GM23338 (cell line): ENCODE data around the gene CLHC1. TPM values are rescaled to one million over a fixed set of nuclear protein-coding genes. Genes with fewer than 3 reads are reported as not detected.

Experiments used
- ATAC-seq: fragments of 200-7000 bp; cut with Tn5 transposase; 3 replicates; pipeline ENCODE4 v1.9.1; 2020
- DNase-seq: peaks from one replicate; pipeline ENCODE4 v3.0.0-alpha.2; 2015; ENCODE audit warnings: low spot score
- H2AFZ ChIP-seq: fragments of 200-600 bp; sonication (generic); 2 replicates; pipeline ENCODE4 v1.8.0; 2016; ENCODE audit warnings: antibody characterized with exemption, mild to moderate bottlenecking, moderate library complexity
- H3F3A ChIP-seq: fragments of 200-600 bp; sonication (generic); replicated peaks from 2 replicates; pipeline ENCODE4 v1.8.0; 2017; ENCODE audit warnings: antibody characterized with exemption, mixed run types, low read depth
- H3K27ac ChIP-seq: fragments of 200-600 bp; sonication (generic); 2 replicates; pipeline ENCODE4 v1.6.1; 2016; ENCODE audit warnings: low read depth
- H3K27me3 ChIP-seq: fragments of 200-600 bp; sonication (generic); 2 replicates; pipeline ENCODE4 v1.8.0; 2016; ENCODE audit warnings: mild to moderate bottlenecking, mixed run types, moderate library complexity; ENCODE audit not compliant: insufficient read depth
- H3K36me3 ChIP-seq: fragments of 200-600 bp; sonication (generic); 2 replicates; pipeline ENCODE4 v1.8.0; 2016; ENCODE audit warnings: mild to moderate bottlenecking; ENCODE audit not compliant: insufficient read depth
- H3K4me1 ChIP-seq: fragments of 200-600 bp; sonication (generic); 2 replicates; pipeline ENCODE4 v1.8.0; 2016; ENCODE audit warnings: mild to moderate bottlenecking, moderate library complexity; ENCODE audit not compliant: insufficient read depth
- H3K4me2 ChIP-seq: fragments of 200-600 bp; sonication (generic); 2 replicates; pipeline ENCODE4 v1.7.1; 2017; ENCODE audit warnings: mixed run types
- H3K4me3 ChIP-seq: fragments of 200-600 bp; sonication (generic); 2 replicates; pipeline ENCODE4 v1.6.1; 2016; ENCODE audit warnings: mixed run types
- H3K79me2 ChIP-seq: fragments of 200-600 bp; sonication (generic); replicated peaks from 2 replicates; pipeline ENCODE4 v1.8.0; 2017; ENCODE audit warnings: mild to moderate bottlenecking; ENCODE audit not compliant: insufficient read depth
- H3K9me2 ChIP-seq: fragments of 200-600 bp; sonication (generic); 2 replicates; pipeline ENCODE4 v1.8.0; 2017; ENCODE audit not compliant: insufficient read depth
- H4K20me1 ChIP-seq: fragments of 200-600 bp; sonication (generic); replicated peaks from 2 replicates; pipeline ENCODE4 v1.8.0; 2017; ENCODE audit warnings: mild to moderate bottlenecking; ENCODE audit not compliant: insufficient read depth
- H3K27ac Mint-ChIP-seq: 2 replicates; pipeline ENCODE4 v1.8.0; 2020; ENCODE audit warnings: inconsistent platforms, mild to moderate bottlenecking, moderate library complexity, mixed read lengths
- H3K27me3 Mint-ChIP-seq: 3 replicates; pipeline ENCODE4 v1.8.0; 2022; ENCODE audit warnings: low read depth, mild to moderate bottlenecking, moderate library complexity, mixed read lengths, inconsistent platforms; ENCODE audit not compliant: insufficient read depth, poor library complexity
- H3K36me3 Mint-ChIP-seq: 3 replicates; pipeline ENCODE4 v1.8.0; 2021; ENCODE audit warnings: low read depth, mild to moderate bottlenecking, inconsistent platforms, moderate library complexity, mixed read lengths
- H3K4me1 Mint-ChIP-seq: 3 replicates; pipeline ENCODE4 v1.8.0; 2020; ENCODE audit warnings: mild to moderate bottlenecking, inconsistent platforms, mixed read lengths
- H3K4me3 Mint-ChIP-seq: 3 replicates; pipeline ENCODE4 v1.8.0; 2021; ENCODE audit warnings: moderate library complexity, mild to moderate bottlenecking, inconsistent platforms, mixed read lengths
- H3K9me3 Mint-ChIP-seq: 3 replicates; pipeline ENCODE4 v1.8.0; 2020; ENCODE audit warnings: moderate library complexity, mild to moderate bottlenecking, inconsistent platforms, mixed read lengths
- CREB1 ChIP-seq: fragments of 250-450 bp; sonication (Bioruptor Pico); IDR thresholded peaks from 2 replicates; pipeline ENCODE4 v1.5.0; 2020; ENCODE audit warnings: low read depth, mild to moderate bottlenecking, moderate library complexity
- EZH2 ChIP-seq: fragments of 200-600 bp; sonication (generic); IDR thresholded peaks from one replicate; pipeline ENCODE4 v1.8.0; 2017; ENCODE audit warnings: antibody characterized with exemption, mild to moderate bottlenecking, low read depth; ENCODE audit not compliant: unreplicated experiment
- JUNB ChIP-seq: IDR thresholded peaks from one replicate; pipeline ENCODE4 v1.6.1; 2016; ENCODE audit warnings: antibody characterized with exemption; ENCODE audit not compliant: unreplicated experiment
- POLR2AphosphoS5 ChIP-seq: IDR thresholded peaks from 2 replicates; pipeline ENCODE4 v1.6.1; 2016; ENCODE audit warnings: antibody characterized with exemption, low read depth
- STAT1 ChIP-seq: IDR thresholded peaks from one replicate; pipeline ENCODE4 v1.6.1; 2016; ENCODE audit warnings: antibody characterized with exemption; ENCODE audit not compliant: unreplicated experiment
- ZNF114 ChIP-seq: fragments of 250-450 bp; sonication (Bioruptor Pico); IDR thresholded peaks from 2 replicates; pipeline ENCODE4 v1.5.0; 2020; ENCODE audit warnings: mild to moderate bottlenecking, moderate library complexity
- ZNF331 ChIP-seq: fragments of 250-450 bp; sonication (Bioruptor Pico); IDR thresholded peaks from 2 replicates; pipeline ENCODE4 v1.5.0; 2020; ENCODE audit warnings: low read depth, mild to moderate bottlenecking, moderate library complexity
- polyA plus RNA-seq: library from polyadenylated mRNA; unstranded; fragments of >200 nt; fragmentation: Nextera tagmentation; extraction: Ambion mirVana; gene quantifications from 2 replicates; pipeline ENCODE4 v1.2.1, GENCODE V29; 2016
- total RNA-seq: library from RNA; depleted of rRNA; stranded (reverse); fragments of >200 nt; shearing (Covaris generic); gene quantifications from 2 replicates; pipeline ENCODE4 v1.2.3, GENCODE V29; 2014
- TF ChIP-seq, protein P1 (sequence below): IDR thresholded peaks from one replicate; pipeline ENCODE4 v1.6.1; 2018; ENCODE audit warnings: antibody characterized with exemption; ENCODE audit not compliant: unreplicated experiment
- TF ChIP-seq, protein P2 (sequence below): IDR thresholded peaks from 2 replicates; pipeline ENCODE4 v1.6.1; 2016; ENCODE audit warnings: antibody characterized with exemption
- TF ChIP-seq, protein P3 (sequence below): fragments of 250-450 bp; sonication (Bioruptor Pico); IDR thresholded peaks from 2 replicates; pipeline ENCODE4 v1.5.0; 2020; ENCODE audit warnings: mild to moderate bottlenecking, moderate library complexity

Gene CLHC1
- total and polyA plus RNA-seq, 2 experiments from 2014 or later, result 3.1 to 5.0 TPM

DNA sequence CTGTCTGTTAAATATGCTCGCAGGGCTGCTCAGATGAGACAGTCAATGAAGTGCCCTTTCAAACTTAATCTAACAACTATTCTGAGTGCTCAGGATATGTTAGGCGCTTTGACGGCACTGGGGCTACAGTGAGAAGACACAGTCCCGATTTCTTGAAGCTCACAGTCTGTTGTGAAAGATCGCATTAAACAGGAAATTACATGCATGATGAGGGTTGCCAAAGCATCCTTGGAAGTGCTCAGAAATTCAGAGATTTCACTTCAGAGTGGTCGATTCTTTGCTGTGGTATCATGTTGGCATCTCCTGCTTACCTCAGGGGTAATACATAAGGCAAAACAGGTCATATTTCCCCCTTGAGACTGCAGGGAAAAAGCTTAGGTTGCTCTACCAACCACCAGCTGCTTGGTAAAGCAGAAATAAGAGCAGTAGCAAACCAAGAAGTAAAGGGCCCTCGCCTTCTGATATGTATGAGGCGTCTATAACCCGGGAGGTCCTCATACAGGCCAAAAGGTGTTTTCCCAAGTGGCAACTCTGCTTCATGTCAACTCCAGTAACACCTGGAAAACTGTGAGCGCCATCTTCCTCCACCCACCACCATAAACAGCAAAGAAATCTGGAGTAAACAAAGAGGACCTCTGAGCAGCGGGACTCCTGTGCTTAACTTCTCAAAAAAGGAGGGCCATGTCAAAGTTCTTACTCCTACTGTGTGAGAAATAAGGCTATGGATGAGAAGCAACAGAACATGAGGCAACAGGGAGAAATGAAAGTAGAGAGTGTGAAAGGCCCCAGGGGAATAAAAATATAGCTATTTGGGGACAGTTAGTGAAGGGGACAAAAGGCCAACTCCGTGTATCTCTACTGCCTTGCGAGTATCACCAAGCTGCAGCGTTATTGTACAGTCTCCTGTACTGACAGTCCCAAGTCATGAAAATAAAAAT, 79.3 kb downstream of the CLHC1 start:
- Mint-ChIP-seq H3K27me3 (peaks cover 2% of the 10 kb centered on the region), H3K4me1 (peaks cover 40% of the 10 kb centered on the region), H3K36me3 (no peaks in the 10 kb centered on the region), H3K9me3 (no peaks in the 10 kb centered on the region), H3K4me3 (no peak overlapping the region), H3K27ac (no peak overlapping the region)
- Histone ChIP-seq H3K27me3 (no peaks in the 10 kb centered on the region), H3K36me3 (no peaks in the 10 kb centered on the region), H2AFZ (peak overlapping the region; percentile 76), H3K4me3 (no peak overlapping the region), H3K9me2 (no peaks in the 10 kb centered on the region), H4K20me1 (no peaks in the 10 kb centered on the region), H3K27ac (no peak overlapping the region), H3F3A (no peaks in the 10 kb centered on the region), H3K4me2 (no peak overlapping the region), H3K4me1 (peaks cover 23% of the 10 kb centered on the region), H3K79me2 (no peaks in the 10 kb centered on the region)
- TF ChIP-seq, protein P1, sequence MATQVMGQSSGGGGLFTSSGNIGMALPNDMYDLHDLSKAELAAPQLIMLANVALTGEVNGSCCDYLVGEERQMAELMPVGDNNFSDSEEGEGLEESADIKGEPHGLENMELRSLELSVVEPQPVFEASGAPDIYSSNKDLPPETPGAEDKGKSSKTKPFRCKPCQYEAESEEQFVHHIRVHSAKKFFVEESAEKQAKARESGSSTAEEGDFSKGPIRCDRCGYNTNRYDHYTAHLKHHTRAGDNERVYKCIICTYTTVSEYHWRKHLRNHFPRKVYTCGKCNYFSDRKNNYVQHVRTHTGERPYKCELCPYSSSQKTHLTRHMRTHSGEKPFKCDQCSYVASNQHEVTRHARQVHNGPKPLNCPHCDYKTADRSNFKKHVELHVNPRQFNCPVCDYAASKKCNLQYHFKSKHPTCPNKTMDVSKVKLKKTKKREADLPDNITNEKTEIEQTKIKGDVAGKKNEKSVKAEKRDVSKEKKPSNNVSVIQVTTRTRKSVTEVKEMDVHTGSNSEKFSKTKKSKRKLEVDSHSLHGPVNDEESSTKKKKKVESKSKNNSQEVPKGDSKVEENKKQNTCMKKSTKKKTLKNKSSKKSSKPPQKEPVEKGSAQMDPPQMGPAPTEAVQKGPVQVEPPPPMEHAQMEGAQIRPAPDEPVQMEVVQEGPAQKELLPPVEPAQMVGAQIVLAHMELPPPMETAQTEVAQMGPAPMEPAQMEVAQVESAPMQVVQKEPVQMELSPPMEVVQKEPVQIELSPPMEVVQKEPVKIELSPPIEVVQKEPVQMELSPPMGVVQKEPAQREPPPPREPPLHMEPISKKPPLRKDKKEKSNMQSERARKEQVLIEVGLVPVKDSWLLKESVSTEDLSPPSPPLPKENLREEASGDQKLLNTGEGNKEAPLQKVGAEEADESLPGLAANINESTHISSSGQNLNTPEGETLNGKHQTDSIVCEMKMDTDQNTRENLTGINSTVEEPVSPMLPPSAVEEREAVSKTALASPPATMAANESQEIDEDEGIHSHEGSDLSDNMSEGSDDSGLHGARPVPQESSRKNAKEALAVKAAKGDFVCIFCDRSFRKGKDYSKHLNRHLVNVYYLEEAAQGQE, result no peak
- TF ChIP-seq ZNF114 (CRISPR knock-in tag) (no peak), POLR2AphosphoS5 (no peak), EZH2 (no peak), CREB1 (CRISPR knock-in tag) (no peak), STAT1 (no peak), JUNB (no peak), ZNF331 (CRISPR knock-in tag) (no peak)
- TF ChIP-seq, protein P2, sequence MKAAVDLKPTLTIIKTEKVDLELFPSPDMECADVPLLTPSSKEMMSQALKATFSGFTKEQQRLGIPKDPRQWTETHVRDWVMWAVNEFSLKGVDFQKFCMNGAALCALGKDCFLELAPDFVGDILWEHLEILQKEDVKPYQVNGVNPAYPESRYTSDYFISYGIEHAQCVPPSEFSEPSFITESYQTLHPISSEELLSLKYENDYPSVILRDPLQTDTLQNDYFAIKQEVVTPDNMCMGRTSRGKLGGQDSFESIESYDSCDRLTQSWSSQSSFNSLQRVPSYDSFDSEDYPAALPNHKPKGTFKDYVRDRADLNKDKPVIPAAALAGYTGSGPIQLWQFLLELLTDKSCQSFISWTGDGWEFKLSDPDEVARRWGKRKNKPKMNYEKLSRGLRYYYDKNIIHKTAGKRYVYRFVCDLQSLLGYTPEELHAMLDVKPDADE, result no peak
- TF ChIP-seq, protein P3, sequence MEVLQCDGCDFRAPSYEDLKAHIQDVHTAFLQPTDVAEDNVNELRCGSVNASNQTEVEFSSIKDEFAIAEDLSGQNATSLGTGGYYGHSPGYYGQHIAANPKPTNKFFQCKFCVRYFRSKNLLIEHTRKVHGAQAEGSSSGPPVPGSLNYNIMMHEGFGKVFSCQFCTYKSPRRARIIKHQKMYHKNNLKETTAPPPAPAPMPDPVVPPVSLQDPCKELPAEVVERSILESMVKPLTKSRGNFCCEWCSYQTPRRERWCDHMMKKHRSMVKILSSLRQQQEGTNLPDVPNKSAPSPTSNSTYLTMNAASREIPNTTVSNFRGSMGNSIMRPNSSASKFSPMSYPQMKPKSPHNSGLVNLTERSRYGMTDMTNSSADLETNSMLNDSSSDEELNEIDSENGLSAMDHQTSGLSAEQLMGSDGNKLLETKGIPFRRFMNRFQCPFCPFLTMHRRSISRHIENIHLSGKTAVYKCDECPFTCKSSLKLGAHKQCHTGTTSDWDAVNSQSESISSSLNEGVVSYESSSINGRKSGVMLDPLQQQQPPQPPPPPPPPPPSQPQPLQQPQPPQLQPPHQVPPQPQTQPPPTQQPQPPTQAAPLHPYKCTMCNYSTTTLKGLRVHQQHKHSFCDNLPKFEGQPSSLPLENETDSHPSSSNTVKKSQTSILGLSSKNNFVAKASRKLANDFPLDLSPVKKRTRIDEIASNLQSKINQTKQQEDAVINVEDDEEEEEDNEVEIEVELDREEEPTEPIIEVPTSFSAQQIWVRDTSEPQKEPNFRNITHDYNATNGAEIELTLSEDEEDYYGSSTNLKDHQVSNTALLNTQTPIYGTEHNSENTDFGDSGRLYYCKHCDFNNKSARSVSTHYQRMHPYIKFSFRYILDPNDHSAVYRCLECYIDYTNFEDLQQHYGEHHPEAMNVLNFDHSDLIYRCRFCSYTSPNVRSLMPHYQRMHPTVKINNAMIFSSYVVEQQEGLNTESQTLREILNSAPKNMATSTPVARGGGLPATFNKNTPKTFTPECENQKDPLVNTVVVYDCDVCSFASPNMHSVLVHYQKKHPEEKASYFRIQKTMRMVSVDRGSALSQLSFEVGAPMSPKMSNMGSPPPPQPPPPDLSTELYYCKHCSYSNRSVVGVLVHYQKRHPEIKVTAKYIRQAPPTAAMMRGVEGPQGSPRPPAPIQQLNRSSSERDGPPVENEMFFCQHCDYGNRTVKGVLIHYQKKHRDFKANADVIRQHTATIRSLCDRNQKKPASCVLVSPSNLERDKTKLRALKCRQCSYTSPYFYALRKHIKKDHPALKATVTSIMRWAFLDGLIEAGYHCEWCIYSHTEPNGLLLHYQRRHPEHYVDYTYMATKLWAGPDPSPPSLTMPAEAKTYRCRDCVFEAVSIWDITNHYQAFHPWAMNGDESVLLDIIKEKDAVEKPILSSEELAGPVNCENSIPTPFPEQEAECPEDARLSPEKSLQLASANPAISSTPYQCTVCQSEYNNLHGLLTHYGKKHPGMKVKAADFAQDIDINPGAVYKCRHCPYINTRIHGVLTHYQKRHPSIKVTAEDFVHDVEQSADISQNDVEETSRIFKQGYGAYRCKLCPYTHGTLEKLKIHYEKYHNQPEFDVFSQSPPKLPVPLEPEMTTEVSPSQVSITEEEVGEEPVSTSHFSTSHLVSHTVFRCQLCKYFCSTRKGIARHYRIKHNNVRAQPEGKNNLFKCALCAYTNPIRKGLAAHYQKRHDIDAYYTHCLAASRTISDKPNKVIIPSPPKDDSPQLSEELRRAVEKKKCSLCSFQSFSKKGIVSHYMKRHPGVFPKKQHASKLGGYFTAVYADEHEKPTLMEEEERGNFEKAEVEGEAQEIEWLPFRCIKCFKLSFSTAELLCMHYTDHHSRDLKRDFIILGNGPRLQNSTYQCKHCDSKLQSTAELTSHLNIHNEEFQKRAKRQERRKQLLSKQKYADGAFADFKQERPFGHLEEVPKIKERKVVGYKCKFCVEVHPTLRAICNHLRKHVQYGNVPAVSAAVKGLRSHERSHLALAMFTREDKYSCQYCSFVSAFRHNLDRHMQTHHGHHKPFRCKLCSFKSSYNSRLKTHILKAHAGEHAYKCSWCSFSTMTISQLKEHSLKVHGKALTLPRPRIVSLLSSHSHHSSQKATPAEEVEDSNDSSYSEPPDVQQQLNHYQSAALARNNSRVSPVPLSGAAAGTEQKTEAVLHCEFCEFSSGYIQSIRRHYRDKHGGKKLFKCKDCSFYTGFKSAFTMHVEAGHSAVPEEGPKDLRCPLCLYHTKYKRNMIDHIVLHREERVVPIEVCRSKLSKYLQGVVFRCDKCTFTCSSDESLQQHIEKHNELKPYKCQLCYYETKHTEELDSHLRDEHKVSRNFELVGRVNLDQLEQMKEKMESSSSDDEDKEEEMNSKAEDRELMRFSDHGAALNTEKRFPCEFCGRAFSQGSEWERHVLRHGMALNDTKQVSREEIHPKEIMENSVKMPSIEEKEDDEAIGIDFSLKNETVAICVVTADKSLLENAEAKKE (CRISPR knock-in tag), result no peak
- no peak for ATAC-seq
- no peak for DNase-seq
